Jurkat, Clone E6-1 (cell line): ENCODE measurements around the gene EMCN. TPM values are rescaled to one million over a fixed set of nuclear protein-coding genes. Genes with fewer than 3 reads are reported as not detected.
"Not testable (repeated sequence)": the region's sequence is repeated elsewhere in the genome, so short reads cannot be mapped to it uniquely, and the experiment has no call there.

Experiments
- DNase-seq: peaks from one replicate; pipeline ENCODE4 v3.0.0-alpha.2; 2011; ENCODE audit warnings: low read depth, low spot score
- H3K4me3 ChIP-seq: 2 replicates; pipeline ENCODE4 v1.5.1; 2011; ENCODE audit warnings: mild to moderate bottlenecking, low read length, control low read depth, moderate library complexity
- polyA plus RNA-seq: library from polyadenylated mRNA; unstranded; fragments of >200 nt; gene quantifications from one replicate; pipeline ENCODE4 v1.2.1, GENCODE V29; 2012; ENCODE audit warnings: missing spikeins; ENCODE audit not compliant: insufficient read length, insufficient read depth

The EMCN gene
- polyA plus RNA-seq: not detected

DNA sequence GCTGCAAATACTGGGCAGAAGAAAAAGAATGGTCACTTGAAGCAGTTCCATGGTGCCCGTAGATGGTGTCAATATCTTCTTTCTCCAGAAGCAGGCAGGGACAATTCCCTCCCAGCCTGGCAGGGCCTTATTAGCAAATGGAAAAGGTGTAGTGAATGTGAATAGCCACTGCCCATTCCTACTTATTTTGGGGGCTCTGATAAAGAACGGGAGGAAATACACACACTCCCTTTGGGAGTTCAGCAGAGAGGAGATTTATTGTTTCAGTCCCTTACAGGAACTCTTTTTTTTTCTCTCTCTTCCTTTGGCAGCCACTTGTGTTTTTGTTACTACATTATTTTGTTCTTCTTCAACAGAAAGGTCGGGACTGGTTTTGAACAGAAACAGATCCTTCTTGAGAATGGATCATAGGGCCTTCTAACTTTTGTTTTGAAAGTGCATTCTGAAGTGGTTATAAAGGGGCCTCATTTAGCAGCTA is at the start of gene EMCN:
TSS of gene EMCN (minus strand) at position 159 of the 478 bp plus-strand sequence. CDS start at position 51, 108 bp downstream.
- no peak for DNase-seq
- no peak within 1 kb of the TSS for H3K4me3 ChIP-seq

- H3K4me3 ChIP-seq: no peak overlapping the region
- DNase-seq: no peak
These were observed 48.6 kb upstream of the EMCN start for GRCh38 chr4:100566396-100566795.

- no peak for DNase-seq
- no peak overlapping the region for H3K4me3 ChIP-seq
These were observed 39.5 kb upstream of the EMCN start for GRCh38 chr4:100557306-100557705.

- no peak overlapping the region for H3K4me3 ChIP-seq
- DNase-seq: no peak
These were observed 38.0 kb upstream of the EMCN start for GRCh38 chr4:100555611-100556337.

GRCh38 chr4:100548200-100548560 is 30.4 kb upstream of the EMCN start:
- no peak for DNase-seq
- H3K4me3 ChIP-seq: no peak overlapping the region

DNA sequence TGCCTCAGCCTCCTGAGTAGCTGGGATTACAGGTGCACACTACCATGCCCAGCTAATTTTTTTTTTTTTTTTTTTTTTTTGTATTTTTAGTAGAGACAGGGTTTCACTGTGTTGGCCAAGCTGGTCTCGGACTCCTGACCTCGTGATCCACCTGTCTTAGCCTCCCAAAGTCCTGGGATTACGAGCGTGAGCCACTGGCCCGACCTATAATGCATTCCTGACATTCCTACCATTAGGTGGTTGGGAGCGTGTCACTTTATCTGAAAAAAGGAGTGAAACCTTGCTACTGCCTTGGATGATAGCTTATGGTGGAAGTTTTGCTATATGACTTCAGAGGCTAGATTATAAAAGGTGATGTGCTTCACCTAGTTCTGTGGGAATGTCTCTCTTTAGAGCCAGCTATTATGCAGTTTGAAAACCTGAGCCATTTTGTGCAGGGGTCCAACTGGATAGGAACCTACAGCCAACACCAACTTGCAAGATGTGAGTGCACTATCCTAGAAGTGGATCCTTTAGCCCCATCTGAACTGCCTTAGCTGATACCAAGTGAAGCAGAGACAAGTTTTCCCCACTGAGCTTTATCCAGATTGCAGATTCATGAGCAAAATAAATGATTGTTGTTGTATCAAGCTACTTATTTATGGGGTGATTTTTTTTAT is 29.8 kb upstream of the EMCN start:
- no peak overlapping the region for H3K4me3 ChIP-seq
- no peak for DNase-seq

DNA sequence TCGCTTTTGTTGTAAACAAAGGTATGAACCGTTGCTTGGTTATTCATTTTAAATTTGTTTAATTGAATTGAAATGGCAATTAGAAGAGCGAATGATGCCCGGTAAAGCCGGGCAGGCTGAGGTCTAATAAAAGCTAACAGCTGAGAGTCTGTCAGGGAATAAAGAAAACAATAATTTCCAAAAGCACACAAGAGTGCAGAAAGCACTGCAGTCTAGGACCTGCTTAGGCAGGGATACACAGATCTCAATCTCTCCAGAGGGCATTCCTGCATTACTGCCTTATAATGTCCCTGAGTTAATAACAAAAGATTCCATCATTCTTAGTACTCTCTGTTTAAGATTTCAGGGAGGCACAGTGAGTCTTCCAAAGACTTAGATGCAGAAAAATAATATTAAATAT is 27.6 kb upstream of the EMCN start:
- no peak overlapping the region for H3K4me3 ChIP-seq
- DNase-seq: no peak

DNA sequence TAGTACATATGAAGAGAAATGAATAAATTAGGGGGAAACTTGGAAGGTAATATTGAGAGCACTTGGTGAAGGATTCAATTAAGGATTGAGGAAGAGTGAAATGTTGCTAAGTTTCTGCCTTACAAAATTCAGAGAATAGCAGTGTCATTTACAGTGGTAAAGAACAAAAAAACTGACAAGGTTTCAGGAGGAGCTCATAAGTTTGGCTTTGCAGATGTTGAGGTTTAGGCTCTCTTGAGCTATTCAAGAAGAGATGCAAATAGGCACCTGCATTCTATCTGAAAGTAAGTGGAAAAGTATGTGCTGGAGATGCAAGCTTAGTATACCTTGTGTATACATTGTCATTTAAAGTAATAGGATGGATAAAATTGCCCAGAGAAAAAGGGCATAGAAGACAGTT is 22.3 kb upstream of the EMCN start:
- DNase-seq: peak; percentile 55

DNA sequence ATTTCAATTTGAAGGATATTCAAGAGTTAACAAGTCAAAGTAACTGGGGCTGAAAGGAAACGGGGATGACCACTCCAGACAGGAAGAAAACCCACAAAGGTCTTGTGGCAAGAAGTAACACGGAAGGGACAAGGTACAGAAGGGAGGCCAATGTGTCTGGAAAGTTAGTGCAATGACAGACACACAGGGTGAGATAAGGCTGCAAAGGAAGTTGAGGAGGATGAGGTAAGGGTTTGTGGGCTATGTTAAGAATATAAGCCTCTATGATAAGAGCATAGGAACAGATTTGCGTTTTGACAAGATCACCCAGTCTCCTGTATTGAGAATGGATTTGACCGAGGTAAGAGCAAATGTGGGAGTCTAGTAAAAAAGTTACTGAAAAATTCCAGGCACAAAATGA is 21.9 kb upstream of the EMCN start:
- peak; percentile 84 for DNase-seq
- no peak overlapping the region for H3K4me3 ChIP-seq

More for the DNA sequence above, 22.3 kb upstream of the EMCN start:
- H3K4me3 ChIP-seq: no peak overlapping the region

- DNase-seq: no peak
- H3K4me3 ChIP-seq: no peak overlapping the region
These were observed 15.9 kb upstream of the EMCN start for GRCh38 chr4:100533741-100534140.

DNA sequence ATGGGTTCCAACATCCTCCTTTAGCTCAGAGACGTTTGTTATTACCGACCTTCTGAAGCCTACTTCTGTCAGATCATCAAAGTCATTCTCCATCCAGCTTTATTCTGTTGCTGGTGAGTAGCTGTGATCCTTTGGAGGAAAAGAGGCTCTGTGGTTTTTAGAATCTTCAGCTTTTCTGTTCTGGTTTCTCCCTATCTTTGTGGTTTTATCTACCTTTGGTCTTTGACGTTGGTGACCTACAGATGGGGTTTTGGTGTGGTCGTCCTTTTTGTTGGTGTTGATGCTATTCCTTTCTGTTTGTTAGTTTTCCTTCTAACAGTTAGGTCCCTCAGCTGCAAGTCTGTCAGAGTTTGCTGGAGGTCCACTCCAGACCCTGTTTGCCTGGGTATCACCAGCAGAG is 12.3 kb upstream of the EMCN start:
- not testable (repeated sequence) for H3K4me3 ChIP-seq
- DNase-seq: peak; percentile 68

GRCh38 chr4:100525686-100526085 is 7.9 kb upstream of the EMCN start:
- no peak for DNase-seq
- H3K4me3 ChIP-seq: no peak overlapping the region

GRCh38 chr4:100519205-100519604 is 1.4 kb upstream of the EMCN start:
- H3K4me3 ChIP-seq: no peak overlapping the region
- DNase-seq: no peak

DNA sequence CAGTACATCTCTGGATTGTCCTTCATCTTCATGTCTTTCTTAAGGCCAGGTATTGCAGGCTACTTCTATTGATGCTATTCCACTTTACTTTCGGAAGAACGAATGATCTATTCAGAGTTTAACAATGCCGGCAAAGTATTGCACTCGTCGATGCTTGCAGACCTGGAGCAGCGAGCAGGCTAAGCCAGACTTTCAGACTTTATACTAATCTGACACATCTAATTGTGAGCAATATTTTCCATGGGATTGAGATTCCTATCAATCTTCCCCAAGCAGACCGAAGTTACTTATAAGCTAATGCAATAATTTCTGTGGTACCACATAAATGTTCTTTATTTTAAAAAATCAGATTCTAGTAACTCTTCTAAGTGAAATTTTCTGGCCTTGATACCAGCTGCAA is 1.6 kb downstream of the EMCN start:
- no peak for DNase-seq
- no peak overlapping the region for H3K4me3 ChIP-seq

GRCh38 chr4:100511896-100512295 is 5.9 kb downstream of the EMCN start:
- no peak overlapping the region for H3K4me3 ChIP-seq
- no peak for DNase-seq

GRCh38 chr4:100510551-100510950 is 7.3 kb downstream of the EMCN start:
- no peak overlapping the region for H3K4me3 ChIP-seq
- DNase-seq: no peak

DNA sequence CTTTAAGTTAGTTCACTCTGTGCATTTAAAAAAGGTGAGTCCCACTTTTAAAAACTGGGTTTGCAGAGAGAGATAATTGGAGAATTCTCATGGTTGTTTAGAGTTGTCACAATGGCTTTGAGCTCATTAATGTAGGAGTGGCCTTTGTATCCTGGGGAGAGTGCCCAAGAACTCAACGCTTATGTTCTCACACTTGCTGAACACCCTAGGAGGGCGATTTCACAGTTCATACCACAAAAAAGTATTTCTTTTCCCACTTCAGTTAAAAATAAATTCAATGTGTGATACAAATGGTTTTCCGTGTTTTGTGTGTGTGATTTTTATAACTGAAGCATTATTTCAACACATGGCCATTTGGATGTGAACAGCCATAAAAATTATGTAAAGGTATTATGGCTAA is 8.4 kb downstream of the EMCN start:
- DNase-seq: no peak
- H3K4me3 ChIP-seq: no peak overlapping the region

GRCh38 chr4:100508691-100509090 is 9.1 kb downstream of the EMCN start:
- DNase-seq: no peak
- H3K4me3 ChIP-seq: no peak overlapping the region

DNA sequence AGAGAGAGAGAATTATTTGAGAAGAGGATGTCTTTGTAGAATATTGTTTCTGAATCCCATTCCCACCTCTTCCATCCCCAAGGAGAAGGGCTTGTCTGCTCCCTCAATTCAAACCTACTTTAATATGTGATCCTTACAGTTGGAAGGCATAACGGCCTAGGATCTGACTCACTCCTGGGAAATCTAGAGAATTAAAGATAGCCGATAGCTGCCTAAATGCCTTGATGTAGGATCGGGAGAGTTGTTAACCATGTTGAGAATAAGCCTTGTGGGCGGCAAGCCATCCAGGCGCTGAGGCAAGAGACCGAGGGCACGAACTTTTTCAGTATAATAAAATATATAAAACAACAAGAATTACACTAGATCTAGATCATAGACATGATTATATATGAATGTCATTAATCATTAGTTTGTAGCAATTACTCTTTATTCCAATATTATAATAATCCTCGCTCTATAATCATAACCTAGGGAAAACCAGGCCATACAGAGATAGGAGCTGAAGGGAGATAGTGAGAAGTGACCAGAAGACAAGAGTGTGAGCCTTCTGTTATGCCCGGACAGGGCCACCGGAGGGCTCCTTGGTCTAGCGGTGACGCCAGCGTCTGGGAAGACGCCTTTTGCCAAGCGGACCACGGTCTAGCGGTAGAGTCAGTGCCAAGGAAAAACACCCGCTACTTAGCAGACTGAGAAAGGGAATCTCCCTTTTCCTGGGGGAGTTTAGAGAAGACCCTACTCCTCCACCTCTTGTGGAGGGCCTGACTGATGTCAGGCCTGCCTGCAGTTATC is 13.5 kb downstream of the EMCN start:
- H3K4me3 ChIP-seq: no peak overlapping the region
- no peak for DNase-seq

GRCh38 chr4:100497791-100498190 is 20.0 kb downstream of the EMCN start:
- DNase-seq: no peak
- no peak overlapping the region for H3K4me3 ChIP-seq
